Erythroblast (primary cell): ENCODE results near the gene MC1R.

Experiments used
- DNase-seq, 2 experiments: peaks; one replicate each; lab custom pipeline; 2025; lab: John Stamatoyannopoulos, UW
- GATA1 ChIP-seq: IDR thresholded peaks from 2 replicates; pipeline ENCODE4 v1.6.1; 2011; ENCODE audit warnings: low read depth, mild to moderate bottlenecking, control low read depth, low read length, moderate library complexity
- POLR2A ChIP-seq: IDR thresholded peaks from 2 replicates; pipeline ENCODE4 v1.6.1; 2011; ENCODE audit warnings: mild to moderate bottlenecking, low read length

MC1R gene

DNA sequence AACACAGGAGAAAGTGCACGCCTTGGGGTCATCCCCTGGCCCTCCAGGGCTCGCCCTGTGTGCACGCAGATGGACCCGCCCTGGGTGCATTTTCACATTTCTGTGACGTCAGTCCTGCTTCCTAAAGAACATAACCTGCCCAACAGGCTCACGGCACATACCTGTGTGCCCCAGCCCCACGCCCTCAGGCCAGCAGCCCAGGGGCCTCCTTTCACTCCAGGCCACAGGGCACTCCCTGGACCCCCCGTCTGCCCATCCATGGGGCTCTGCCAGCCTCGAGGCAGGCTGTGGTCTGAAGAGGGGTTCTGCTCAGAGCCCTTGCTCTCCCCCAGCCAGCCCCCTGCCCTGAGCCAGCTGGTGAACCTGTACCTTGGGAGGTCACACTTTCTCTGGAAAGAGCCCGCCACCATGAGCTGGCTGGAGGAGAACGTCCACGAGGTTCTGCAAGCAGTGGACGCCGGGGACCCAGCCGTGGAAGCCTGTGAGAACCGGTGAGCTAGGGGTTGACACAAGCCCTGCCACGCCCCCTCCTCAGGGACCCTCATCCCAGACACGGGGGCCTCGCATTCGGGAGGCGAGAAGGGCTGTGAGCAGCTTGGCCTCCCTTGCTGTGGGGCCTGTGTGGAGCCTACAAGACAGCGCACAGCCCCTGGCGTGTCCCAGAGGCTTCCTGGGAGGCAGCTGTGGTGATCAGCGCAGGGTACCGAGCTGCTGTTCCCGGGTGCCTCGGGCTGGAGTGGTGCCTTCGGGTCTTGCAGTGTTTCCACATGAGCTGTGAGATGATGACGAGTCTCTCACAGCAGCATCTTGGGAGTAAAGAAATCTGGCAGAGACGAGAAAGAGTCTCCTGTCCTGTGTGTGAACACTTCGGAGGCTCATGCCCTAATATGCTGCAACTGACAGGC lies 13.8 kb upstream of the MC1R start:
- TF ChIP-seq GATA1, result no peak
- no peak for TF ChIP-seq POLR2A
- no peak for DNase-seq

DNA sequence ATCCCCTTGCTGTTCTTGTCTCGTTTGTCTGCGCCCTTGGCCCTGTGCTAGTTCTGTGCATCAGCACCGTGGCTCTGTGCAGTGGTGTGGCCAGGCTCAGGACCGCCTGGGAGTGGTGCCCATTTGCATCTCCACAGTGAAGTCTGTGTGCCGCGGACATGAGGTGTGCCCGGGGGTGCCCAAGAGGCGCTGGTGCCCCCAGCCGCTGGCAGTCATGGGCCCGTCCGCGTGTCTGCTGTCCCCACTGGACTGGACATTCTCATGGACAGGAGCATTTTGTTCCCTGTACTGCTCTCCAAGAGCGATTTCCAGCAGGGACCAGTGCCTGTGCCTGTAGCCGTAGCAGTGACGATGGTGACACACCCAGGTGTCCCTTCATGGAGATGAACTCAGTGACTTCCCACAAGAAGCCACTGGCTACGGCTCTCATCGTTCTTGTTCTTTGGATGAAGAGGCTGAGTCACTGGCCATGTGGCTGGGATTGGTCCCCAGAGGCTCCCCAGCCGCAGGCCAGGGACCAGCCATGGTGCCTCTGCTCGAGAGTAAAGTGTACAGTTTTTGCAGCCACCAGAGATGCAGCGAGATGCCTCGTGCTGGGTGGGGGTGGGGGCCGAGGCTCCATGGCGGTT lies 13.0 kb upstream of the MC1R start:
- TF ChIP-seq POLR2A (no peak), GATA1 (no peak)
- no peak for DNase-seq

DNA sequence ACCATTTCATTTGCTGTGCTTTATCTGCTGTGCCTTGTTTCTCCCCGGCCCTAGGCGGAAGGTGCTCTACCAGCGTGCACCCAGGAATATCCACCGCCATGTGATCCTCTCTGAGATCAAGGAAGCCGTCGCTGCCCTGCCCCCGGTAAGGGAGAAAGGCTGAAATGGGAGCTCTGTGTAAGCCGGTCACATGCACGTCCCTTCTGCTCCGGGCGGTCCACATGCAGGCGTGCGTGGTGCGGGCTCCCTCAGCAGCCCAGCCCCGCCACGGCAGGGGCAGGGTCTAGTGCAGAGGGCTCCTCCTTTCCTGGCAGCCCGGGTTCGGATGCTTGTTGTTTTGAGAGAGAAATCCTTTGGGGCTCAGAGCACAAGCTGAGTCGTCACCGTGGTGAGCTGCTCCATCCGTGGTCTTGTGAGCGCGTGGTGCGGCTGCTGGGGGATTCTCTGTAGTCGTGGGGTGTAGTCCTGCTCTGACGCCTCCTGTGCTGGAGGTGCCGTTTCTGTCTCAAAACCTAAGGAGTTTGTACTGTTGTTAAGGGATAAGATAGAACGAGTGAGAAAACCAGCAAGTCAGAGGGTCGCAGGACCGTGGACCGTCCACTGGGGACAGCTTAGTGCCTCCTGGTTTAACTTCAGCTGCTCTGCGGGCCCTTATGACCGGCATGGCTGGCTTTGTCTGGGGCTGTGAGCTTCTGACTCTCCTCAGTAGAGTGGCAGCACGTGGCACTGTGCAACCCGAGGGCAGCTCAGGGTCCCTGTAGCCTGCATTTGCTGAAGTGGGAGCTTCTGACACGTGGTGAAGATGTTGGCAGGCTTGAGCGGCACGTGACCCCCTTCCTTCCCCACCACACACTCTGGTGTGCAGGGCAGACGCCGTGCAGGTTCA lies 12.3 kb upstream of the MC1R start:
- DNase-seq, result no peak
- TF ChIP-seq GATA1 (no peak), POLR2A (no peak)

DNA sequence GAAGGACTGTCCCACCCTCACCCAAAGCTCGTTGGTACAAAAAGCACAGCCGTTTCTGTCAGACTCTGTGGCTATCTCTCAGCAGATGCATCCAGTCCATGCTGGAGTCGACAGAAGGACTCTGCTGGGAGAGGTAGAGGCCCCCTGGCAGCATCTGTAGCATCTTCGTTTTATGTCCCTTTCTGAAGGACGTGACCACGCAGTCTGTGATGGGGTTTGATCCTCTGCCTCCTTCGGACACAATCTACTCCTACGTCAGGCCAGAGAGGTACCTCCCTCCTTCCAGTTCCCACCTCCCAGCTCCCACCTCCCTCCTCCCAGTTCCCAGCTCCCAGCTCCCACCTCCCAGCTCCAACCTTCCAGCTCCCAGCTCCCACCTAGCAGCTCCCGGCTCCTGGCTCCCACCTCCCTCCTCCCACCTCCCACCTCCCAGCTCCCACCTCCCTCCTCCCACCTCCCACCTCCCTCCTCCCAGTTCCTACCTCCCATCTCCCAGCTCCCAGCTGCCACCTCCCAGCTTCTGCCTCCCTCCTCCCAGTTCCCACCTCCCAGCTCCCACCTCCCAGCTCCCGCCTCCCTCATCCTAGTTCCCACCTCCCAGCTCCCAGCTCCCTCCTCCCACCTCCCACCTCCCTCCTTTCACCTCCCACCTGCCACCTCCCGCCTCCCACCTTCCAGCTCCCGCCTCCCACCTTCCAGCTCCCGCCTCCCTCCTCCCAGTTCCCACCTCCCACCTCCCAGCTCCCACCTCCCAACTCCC lies 11.4 kb upstream of the MC1R start:
- DNase-seq, result peak in 1 of 2 experiments; percentile 46

DNA sequence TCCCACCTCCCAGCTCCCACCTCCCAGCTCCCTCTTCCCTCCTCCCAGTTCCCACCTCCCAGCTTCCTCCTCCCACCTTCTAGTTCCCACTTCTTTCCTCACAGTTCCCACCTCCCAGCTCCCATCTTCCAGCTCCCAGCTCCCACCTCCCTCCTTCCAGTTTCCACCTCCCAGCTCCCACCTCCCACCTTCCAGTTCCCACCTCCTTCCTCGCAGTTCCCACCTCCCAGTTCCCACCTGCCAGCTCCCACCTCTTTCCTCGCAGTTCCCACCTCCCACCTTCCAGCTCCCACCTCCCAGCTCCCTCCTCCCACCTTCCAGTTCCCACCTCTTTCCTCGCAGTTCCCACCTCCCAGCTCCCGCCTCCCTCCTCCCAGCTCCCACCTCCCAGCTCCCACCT lies 10.4 kb upstream of the MC1R start:
- peak in 1 of 2 experiments; percentile 49 for DNase-seq
- TF ChIP-seq GATA1 (no peak), POLR2A (no peak)

More for the DNA sequence above, 11.4 kb upstream of the MC1R start:
- no peak for TF ChIP-seq GATA1
- TF ChIP-seq POLR2A, result no peak

DNA sequence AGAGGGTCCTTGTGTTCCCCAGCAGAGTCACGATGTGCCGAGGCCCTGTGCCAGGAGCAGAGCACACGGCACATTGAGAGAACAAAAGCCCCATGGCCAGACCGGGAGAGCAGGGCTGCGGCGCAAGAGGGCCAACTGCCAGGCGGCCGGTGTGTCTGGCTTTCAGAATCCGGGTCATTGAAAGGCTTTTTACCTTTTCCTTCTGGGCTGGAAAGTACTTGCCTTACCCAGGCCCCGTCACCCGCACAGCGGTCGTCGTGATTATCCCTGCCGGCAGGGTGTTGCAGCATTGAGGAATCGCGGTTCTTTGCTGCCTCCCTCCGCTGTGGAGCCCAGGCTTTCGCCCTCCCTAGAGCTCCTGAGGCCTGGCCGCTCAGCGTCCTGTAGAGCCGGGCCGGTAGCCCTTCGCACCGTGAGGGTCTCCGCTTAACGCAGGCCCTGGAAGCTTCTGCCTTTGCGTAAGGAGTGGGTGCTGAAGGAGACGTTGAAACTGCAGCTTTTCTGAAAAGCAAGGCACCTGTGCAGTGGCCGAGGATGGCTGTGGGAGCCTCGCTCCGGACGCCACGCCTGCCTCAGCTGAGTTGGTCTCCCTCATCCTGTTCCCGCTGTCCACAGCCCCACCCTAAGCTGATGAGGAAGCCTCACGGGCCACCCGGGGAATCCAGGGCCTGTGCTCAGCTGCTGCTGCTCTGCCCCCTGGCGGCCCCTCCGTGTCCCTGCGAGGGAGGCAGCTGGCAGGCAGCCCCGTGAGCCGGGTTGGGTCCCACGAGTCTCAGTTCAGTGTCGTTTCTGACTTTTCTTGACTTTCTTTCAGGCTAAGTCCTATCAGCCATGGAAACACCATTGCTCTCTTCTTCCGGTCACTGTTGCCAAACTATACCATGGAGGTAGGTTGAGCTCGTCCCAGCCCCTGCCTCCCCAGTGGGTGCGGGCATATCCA lies 8.6 kb upstream of the MC1R start:
- no peak for TF ChIP-seq GATA1
- no peak for TF ChIP-seq POLR2A
- peak; percentile 66 to 81 for DNase-seq

DNA sequence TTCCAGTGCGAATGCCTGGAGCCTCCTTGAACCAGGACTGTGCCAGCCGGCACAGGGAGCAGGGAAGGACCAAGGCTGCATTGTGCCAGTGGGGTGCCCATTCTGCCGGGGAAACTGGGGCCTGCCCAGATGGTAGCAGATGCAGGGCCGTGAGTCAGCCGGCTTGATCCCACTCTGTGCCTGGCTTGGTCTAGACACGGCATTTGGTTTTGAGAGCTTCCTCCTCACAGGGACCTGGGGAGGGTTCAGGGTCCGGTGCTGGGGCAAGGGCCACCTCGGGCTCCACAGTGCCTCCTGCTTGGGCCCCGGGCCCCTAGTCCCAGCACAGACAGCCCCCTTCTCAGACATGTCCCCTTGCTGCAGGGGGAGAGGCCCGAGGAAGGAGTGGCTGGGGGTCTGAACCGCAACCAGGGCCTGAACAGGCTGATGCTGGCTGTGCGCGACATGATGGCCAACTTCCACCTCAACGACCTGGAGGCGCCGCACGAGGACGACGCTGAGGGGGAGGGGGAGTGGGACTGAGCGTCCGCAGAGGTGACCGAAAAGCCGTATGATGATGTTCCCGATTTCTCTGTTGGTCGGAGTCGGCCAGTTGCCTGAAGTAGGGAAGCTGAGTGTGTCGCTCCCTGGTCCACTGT lies 7.8 kb upstream of the MC1R start:
- no peak for DNase-seq
- TF ChIP-seq GATA1 (no peak), POLR2A (no peak)

DNA sequence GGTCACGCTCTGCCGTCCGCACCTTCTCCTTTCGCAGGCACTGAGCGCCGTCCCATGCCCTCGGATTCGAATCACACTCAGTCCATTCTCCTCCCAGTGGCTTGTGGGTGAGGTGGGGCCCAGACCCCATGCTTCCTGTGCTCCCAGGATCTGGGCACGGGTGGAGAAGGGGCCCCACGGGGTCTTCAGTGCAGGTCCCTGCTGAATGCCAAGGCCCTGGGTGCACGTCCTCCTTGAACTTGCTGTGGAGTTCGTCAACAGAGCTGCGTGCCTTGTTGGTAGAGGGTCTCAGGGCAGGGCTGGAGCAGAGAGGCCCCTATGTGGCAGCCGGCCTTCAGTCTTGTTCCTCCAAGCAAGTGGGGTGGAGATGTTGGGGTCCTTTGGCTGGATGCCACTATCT lies 7.3 kb upstream of the MC1R start:
- no peak for TF ChIP-seq GATA1
- TF ChIP-seq POLR2A, result no peak
- no peak for DNase-seq

DNA sequence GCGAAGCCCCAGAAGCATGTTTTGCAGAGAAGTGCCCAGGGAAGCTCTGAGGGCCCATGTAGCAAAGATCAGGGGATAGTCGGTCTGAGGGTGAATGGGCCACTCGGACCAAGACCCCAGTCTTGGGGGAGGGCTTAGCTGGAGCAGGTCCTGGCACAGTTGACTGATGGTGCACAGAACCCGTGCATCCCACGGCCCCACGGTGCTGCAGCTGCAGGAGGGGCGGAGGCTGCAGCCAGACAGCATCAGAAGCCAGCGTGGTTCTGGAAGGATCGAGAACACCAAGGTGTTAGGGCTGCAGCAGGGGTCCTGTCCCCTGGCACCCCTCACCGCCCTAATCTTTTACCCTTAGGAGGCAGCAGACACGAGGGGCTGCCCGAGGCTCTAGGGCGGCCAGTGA lies 6.5 kb upstream of the MC1R start:
- DNase-seq, result no peak
- TF ChIP-seq GATA1 (no peak), POLR2A (no peak)

DNA sequence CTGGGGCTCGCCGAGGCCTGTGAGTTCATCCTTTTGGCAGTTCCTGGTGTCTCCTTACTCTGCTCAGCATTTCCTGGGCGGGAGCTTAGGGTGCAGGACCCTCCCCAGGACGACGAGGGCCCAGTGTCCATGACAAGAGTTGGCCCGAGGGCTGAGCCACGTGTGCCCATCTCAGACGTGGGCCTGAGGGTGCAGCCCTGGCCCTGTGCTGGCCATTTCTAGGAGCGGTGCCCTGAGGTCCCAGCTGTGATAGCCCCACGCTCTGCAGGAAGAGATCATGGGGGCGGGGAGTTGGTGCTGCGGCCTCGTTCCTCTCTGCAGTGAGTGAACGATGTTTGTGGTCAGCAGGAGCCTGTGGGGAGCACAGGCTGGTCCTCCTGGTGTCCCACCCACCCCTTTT lies 6.0 kb upstream of the MC1R start:
- no peak for DNase-seq
- TF ChIP-seq POLR2A, result no peak
- TF ChIP-seq GATA1, result no peak
